ACC112 (cell line): Measurements from ENCODE around the gene NHLRC4.
A peak's percentile ranks its signal among the peaks of the same experiment; 100 is the strongest.

ENCODE experiments used
- H2AFZ ChIP-seq: fragments of 200-600 bp; sonication (generic); one replicate; pipeline ENCODE4 v1.6.0; 2017; ENCODE audit warnings: antibody characterized with exemption, low read length; ENCODE audit not compliant: unreplicated experiment
- H3K27ac ChIP-seq: fragments of 200-600 bp; sonication (generic); 2 replicates; pipeline ENCODE4 v1.5.1; 2014; ENCODE audit warnings: low read depth, mild to moderate bottlenecking, antibody characterized with exemption, low read length, moderate library complexity
- H3K27me3 ChIP-seq: fragments of 200-600 bp; sonication (generic); 2 replicates; pipeline ENCODE4 v1.6.1; 2014; ENCODE audit warnings: mild to moderate bottlenecking, antibody characterized with exemption, low read length, moderate library complexity, mixed read lengths; ENCODE audit not compliant: insufficient read depth
- H3K36me3 ChIP-seq: fragments of 200-600 bp; sonication (generic); 2 replicates; pipeline ENCODE4 v1.6.1; 2016; ENCODE audit warnings: mild to moderate bottlenecking, antibody characterized with exemption, low read length, moderate library complexity, mixed read lengths; ENCODE audit not compliant: insufficient read depth
- H3K4me1 ChIP-seq: fragments of 200-600 bp; sonication (generic); one replicate; pipeline ENCODE4 v1.6.1; 2016; ENCODE audit warnings: low read length, mixed read lengths; ENCODE audit not compliant: insufficient read depth, unreplicated experiment, control insufficient read depth
- H3K4me3 ChIP-seq: fragments of 200-600 bp; sonication (generic); 2 replicates; pipeline ENCODE4 v1.5.1; 2014; ENCODE audit warnings: mild to moderate bottlenecking, low read depth, low read length
- H3K79me2 ChIP-seq: fragments of 200-600 bp; sonication (generic); one replicate; pipeline ENCODE4 v1.6.0; 2016; ENCODE audit warnings: low read length; ENCODE audit not compliant: control insufficient read depth, unreplicated experiment, insufficient read depth

The NHLRC4 gene

GRCh38 chr16:588889-589657 is 22.3 kb downstream of the NHLRC4 start:
- Histone ChIP-seq H2AFZ (peak overlapping the region; percentile 95), H3K27ac (peak overlapping the region; percentile 93), H3K27me3 (no peaks in the 10 kb centered on the region), H3K4me1 (peaks cover 16% of the 10 kb centered on the region), H3K79me2 (peaks cover 36% of the 10 kb centered on the region), H3K4me3 (peak overlapping the region; percentile 100), H3K36me3 (no peaks in the 10 kb centered on the region)

GRCh38 chr16:589658-590187 is 22.9 kb downstream of the NHLRC4 start, which contains the start of gene RAB40C:
RAB40C (plus strand) TSS chr16:590066; CDS start chr16:590292, 226 bp downstream.
- Histone ChIP-seq H3K36me3 (no peaks in the 10 kb centered on the region), H3K4me1 (peaks cover 16% of the 10 kb centered on the region), H3K27me3 (no peaks in the 10 kb centered on the region), H3K4me3 (peak within 1 kb of the TSS; percentile 100), H3K27ac (peak within 1 kb of the TSS; percentile 93), H3K79me2 (peaks cover 41% of the 10 kb centered on the region), H2AFZ (peak within 1 kb of the TSS; percentile 95)

GRCh38 chr16:590188-590814 is 23.5 kb downstream of the NHLRC4 start:
- Histone ChIP-seq H3K36me3 (no peaks in the 10 kb centered on the region), H3K27me3 (no peaks in the 10 kb centered on the region), H3K4me3 (peak overlapping the region; percentile 99), H3K4me1 (peaks cover 16% of the 10 kb centered on the region), H3K27ac (no peak overlapping the region), H3K79me2 (peaks cover 41% of the 10 kb centered on the region), H2AFZ (peak overlapping the region; percentile 87)

GRCh38 chr16:590815-591200 is 24.0 kb downstream of the NHLRC4 start:
- no peaks in the 10 kb centered on the region for H3K36me3 ChIP-seq
- peak overlapping the region; percentile 99 for H3K4me3 ChIP-seq
- no peaks in the 10 kb centered on the region for H3K27me3 ChIP-seq
- H3K79me2 ChIP-seq = peaks cover 41% of the 10 kb centered on the region
- no peak overlapping the region for H2AFZ ChIP-seq
- H3K27ac ChIP-seq = no peak overlapping the region
- peaks cover 16% of the 10 kb centered on the region for H3K4me1 ChIP-seq

- Histone ChIP-seq H3K4me3 (peak overlapping the region; percentile 99), H3K79me2 (peaks cover 43% of the 10 kb centered on the region), H3K36me3 (0 out of 2 replicates have a peak, but pooled peaks cover under 1% of the 10 kb centered on the region), H2AFZ (no peak overlapping the region), H3K4me1 (peaks cover 12% of the 10 kb centered on the region), H3K27ac (no peak overlapping the region), H3K27me3 (no peaks in the 10 kb centered on the region)
These were observed 24.4 kb downstream of the NHLRC4 start for GRCh38 chr16:591231-591630.

- Histone ChIP-seq H3K36me3 (0 out of 2 replicates have a peak, but pooled peaks cover 2% of the 10 kb centered on the region), H3K79me2 (peaks cover 43% of the 10 kb centered on the region), H3K27ac (no peak overlapping the region), H3K4me3 (no peak overlapping the region), H2AFZ (no peak overlapping the region), H3K4me1 (peaks cover 8% of the 10 kb centered on the region), H3K27me3 (no peaks in the 10 kb centered on the region)
These were observed 25.2 kb downstream of the NHLRC4 start for GRCh38 chr16:591892-592517.

- H3K79me2 ChIP-seq = peaks cover 42% of the 10 kb centered on the region
These were observed 25.9 kb downstream of the NHLRC4 start for GRCh38 chr16:592518-593306.

GRCh38 chr16:593406-593805 is 26.6 kb downstream of the NHLRC4 start:
- no peaks in the 10 kb centered on the region for H3K27me3 ChIP-seq
- H3K79me2 ChIP-seq = peaks cover 35% of the 10 kb centered on the region
- no peak overlapping the region for H3K4me3 ChIP-seq
- no peak overlapping the region for H2AFZ ChIP-seq
- H3K27ac ChIP-seq = no peak overlapping the region
- 0 out of 2 replicates have a peak, but pooled peaks cover 2% of the 10 kb centered on the region for H3K36me3 ChIP-seq
- H3K4me1 ChIP-seq = peaks cover 8% of the 10 kb centered on the region

More at GRCh38 chr16:592518-593306, 25.9 kb downstream of the NHLRC4 start:
- Histone ChIP-seq H3K27ac (no peak overlapping the region), H3K27me3 (no peaks in the 10 kb centered on the region), H3K4me1 (peaks cover 8% of the 10 kb centered on the region), H3K36me3 (0 out of 2 replicates have a peak, but pooled peaks cover 2% of the 10 kb centered on the region), H2AFZ (no peak overlapping the region), H3K4me3 (no peak overlapping the region)

GRCh38 chr16:593807-594206 is 27.0 kb downstream of the NHLRC4 start:
- H2AFZ ChIP-seq = no peak overlapping the region
- H3K4me1 ChIP-seq = peaks cover 8% of the 10 kb centered on the region
- peaks cover 34% of the 10 kb centered on the region for H3K79me2 ChIP-seq
- H3K27me3 ChIP-seq = no peaks in the 10 kb centered on the region
- H3K36me3 ChIP-seq = 0 out of 2 replicates have a peak, but pooled peaks cover 2% of the 10 kb centered on the region
- H3K27ac ChIP-seq = no peak overlapping the region
- H3K4me3 ChIP-seq = no peak overlapping the region

- Histone ChIP-seq H3K36me3 (peaks cover 7% of the 10 kb centered on the region; the same call in 1 of the 2 replicates), H2AFZ (no peak overlapping the region), H3K27me3 (no peaks in the 10 kb centered on the region), H3K4me3 (no peak overlapping the region), H3K4me1 (peaks cover 8% of the 10 kb centered on the region), H3K79me2 (peaks cover 34% of the 10 kb centered on the region), H3K27ac (no peak overlapping the region)
These were observed 28.3 kb downstream of the NHLRC4 start for GRCh38 chr16:595094-595528.
